ENCODE measurements around the gene TOPBP1. TPM values are rescaled to one million over a fixed set of nuclear protein-coding genes. Genes with fewer than 3 reads are reported as not detected.

The TOPBP1 gene
- total RNA-seq, 1 experiment from 2014 or later, result 51.5 TPM

GRCh38 chr3:133576169-133576568 lies 85.6 kb downstream of the TOPBP1 start:
- Histone ChIP-seq H3K4ac (ENCODE audit: low read depth, low read length) (no peak overlapping the region), H2BK5ac (ENCODE audit: insufficient read length, low read length) (no peak overlapping the region), H3K14ac (ENCODE audit: insufficient read depth, low read length) (no peak overlapping the region), H3K4me2 (ENCODE audit: insufficient read depth, insufficient read length, low read length) (peak overlapping the region; percentile 13), H3K56ac (ENCODE audit: insufficient read length, low read depth, low read length) (no peak overlapping the region), H3K23me2 (ENCODE audit: insufficient read length, low read depth, low read length, poor library complexity, severe bottlenecking) (no peaks in the 10 kb centered on the region), H3T11ph (ENCODE audit: low read length) (no peak overlapping the region), H4K5ac (ENCODE audit: insufficient read length, low read depth, low read length) (no peak overlapping the region), H3K18ac (ENCODE audit: insufficient read length, low read depth, low read length) (no peak overlapping the region), H2AFZ (ENCODE audit: low read length) (no peak overlapping the region), H2AK5ac (ENCODE audit: insufficient read length, low read length) (no peak overlapping the region), H3K27me3 (ENCODE audit: insufficient read depth, low read length) (no peaks in the 10 kb centered on the region), H3K9ac (ENCODE audit: extremely low read depth, insufficient read length, low read length) (no peak overlapping the region), H3K79me2 (ENCODE audit: insufficient read depth, low read length) (peaks cover 38% of the 10 kb centered on the region), H3K79me1 (ENCODE audit: insufficient read depth, low read depth, low read length, poor library complexity, severe bottlenecking) (peaks cover 3% of the 10 kb centered on the region), H2BK12ac (ENCODE audit: insufficient read length, low read depth, low read length) (no peak overlapping the region), H4K91ac (ENCODE audit: insufficient read length, low read depth, low read length) (no peak overlapping the region), H4K8ac (replicated peaks; ENCODE audit: insufficient read length, low read depth, low read length) (no peak overlapping the region), H3K23ac (ENCODE audit: insufficient read length, low read depth, low read length) (no peak overlapping the region), H4K20me1 (ENCODE audit: control insufficient read depth, insufficient read depth, insufficient read length) (peaks cover 4% of the 10 kb centered on the region), H2BK120ac (ENCODE audit: low read depth, low read length, poor library complexity, severe bottlenecking) (no peak overlapping the region), H3K27ac (ENCODE audit: insufficient read length, low read depth, low read length) (no peak overlapping the region), H2BK20ac (ENCODE audit: low read depth, low read length, poor library complexity, severe bottlenecking) (no peak overlapping the region), H3K4me1 (ENCODE audit: insufficient read depth, low read length) (no peaks in the 10 kb centered on the region), H3K9me3 (ENCODE audit: control insufficient read depth, low read depth, low read length) (no peaks in the 10 kb centered on the region), H2BK15ac (ENCODE audit: low read depth, low read length) (no peak overlapping the region)
- DNase-seq, result no peak
- peak overlapping the region; percentile 90 to 97 for H3K4me3 Mint-ChIP-seq
- no CpG with 5 or more reads among the region's 3 CpGs for WGBS (ENCODE audit: extremely low coverage, insufficient read length, low lambda C conversion rate)
- H3K36me3 Mint-ChIP-seq (ENCODE audit: insufficient read depth in 1 of 3, low read depth in 3 of 3), result peaks cover 33 to 58% (median 52%) of the 10 kb centered on the region in 3 experiments; a peak in 6 of 7 replicates
- H3K27me3 Mint-ChIP-seq (ENCODE audit: low read depth), result no peaks in the 10 kb centered on the region
- TF ChIP-seq CTCF (conservative IDR thresholded peaks at IDR 0.05), result no peak
- H3K27ac Mint-ChIP-seq, result peak overlapping the region in 2 of 3 experiments; percentile 53 to 88; a peak in 3 of 7 replicates
- H3K9me3 Mint-ChIP-seq, result no peaks in the 10 kb centered on the region
- H3K4me1 Mint-ChIP-seq, result peaks cover 29 to 34% of the 10 kb centered on the region in 2 experiments

All from H9 (cell line).